NCI-H1105 treated with DMSO at 0.1 percent for 48 hours (cell line): ENCODE data around the gene PCMTD2.

Experiments
- DNase-seq: peaks from one replicate; lab custom pipeline; 2025; lab: John Stamatoyannopoulos, UW

The PCMTD2 gene

DNA sequence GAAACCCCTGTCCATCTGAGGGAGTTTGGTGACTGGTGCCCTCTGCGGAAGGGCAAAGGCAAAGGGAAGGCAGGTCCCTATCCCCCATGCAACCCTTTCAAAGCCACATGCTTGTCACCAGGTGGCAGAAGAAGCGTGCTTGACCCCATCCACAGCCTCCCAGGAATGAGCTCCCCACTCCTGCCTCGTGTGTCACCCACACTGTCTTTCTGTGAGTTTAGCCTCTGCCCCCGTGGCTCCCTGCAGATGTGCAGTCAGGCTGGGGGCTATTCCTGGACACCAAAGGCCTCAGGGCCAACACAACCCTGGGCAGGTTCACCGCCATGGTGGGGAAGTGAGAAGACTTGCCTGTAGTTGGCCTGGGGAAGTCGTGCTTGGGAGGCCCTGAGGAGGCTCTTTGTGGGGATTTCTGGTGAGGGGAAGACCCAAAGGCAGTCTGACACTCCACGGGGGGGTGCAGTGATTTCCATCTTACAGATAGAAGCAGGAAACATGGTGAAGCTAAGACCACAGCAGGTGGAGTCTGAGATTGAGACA lies 16.6 kb upstream of the PCMTD2 start:
- DNase-seq, result no peak

- DNase-seq, result no peak
These were observed 15.9 kb upstream of the PCMTD2 start for GRCh38 chr20:64239449-64240242.

- DNase-seq, result no peak
These were observed 15.1 kb upstream of the PCMTD2 start for GRCh38 chr20:64240243-64241015.

- DNase-seq, result no peak
These were observed 14.5 kb upstream of the PCMTD2 start for GRCh38 chr20:64241061-64241460.

GRCh38 chr20:64242003-64242796 lies 13.3 kb upstream of the PCMTD2 start:
- no peak for DNase-seq

DNA sequence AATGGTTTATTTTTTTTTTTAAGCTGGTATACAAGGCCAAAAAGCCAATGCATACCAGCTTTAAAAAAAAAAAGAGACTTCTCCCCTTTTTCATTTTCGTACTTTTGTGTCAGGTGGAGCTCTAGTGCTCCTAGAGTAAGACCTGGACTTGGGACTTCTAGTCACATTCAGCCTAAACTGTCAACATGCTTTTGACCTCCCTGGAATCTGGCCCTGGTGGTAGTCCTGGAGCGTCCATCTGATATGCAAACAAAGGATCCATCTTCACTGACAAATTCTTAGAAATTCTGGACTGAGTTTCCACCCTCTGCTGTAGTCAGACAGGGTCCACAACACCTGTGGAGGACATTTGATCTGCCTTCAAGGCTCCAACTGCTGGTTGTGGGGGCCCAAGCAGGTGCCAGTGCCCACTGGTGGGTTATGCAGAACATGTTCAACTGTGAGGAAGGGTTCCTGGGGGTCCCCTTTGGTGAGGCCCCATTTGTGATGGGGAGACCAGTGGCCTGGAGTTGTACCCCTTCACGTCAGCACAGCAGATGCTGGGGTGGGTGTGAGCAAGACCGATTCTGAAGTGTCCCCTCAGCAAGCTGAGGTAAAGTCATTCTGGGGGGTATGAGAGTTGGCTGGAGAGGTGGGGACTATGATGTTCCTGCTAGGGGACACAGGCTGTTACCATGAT lies 12.6 kb upstream of the PCMTD2 start:
- no peak for DNase-seq

GRCh38 chr20:64244281-64244805 lies 11.2 kb upstream of the PCMTD2 start:
- DNase-seq, result no peak

GRCh38 chr20:64244870-64245603 lies 10.5 kb upstream of the PCMTD2 start:
- DNase-seq, result no peak

DNA sequence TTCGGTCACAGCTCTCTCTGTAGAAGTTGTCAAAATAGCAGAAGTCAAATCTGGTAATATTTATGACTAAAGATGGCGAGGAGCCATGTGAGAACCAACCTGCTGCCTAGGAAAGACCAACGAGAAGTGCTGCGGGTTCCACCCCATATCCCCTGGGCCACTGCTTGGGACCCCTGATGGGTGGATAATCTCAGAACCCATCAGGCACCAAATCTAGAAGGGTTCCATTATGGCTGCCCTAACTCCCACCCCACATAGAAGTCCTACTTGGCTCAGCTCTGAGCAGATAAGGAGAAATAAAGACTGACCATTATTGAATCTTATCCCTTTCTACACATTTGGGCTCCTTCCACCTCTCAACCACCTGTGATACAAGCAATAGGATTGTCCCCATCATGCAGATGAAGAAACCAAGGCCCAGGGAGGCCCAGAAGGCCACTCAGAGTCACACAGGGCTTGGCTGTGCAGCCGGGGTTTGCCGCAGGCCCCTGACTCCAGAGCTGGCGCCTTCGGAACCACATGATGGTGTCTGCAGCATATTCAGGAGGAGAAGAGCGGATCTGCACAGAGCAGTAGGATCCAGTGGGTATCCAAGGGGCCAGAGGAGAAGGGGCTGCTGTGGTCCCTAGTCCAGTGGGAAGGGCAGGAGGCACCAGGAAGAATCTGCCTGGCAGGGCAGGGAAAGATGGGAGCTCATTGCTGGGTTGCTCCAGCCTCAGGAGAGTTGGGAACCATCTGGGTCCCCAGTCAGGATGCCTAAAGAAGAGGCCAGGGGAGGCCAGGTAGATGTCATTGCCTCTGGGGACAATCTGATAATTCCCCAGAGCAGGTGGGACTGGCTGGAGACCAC lies 9.6 kb upstream of the PCMTD2 start:
- DNase-seq, result no peak

GRCh38 chr20:64246616-64247306 lies 8.8 kb upstream of the PCMTD2 start:
- DNase-seq, result no peak

GRCh38 chr20:64247307-64247618 lies 8.3 kb upstream of the PCMTD2 start:
- DNase-seq, result no peak

DNA sequence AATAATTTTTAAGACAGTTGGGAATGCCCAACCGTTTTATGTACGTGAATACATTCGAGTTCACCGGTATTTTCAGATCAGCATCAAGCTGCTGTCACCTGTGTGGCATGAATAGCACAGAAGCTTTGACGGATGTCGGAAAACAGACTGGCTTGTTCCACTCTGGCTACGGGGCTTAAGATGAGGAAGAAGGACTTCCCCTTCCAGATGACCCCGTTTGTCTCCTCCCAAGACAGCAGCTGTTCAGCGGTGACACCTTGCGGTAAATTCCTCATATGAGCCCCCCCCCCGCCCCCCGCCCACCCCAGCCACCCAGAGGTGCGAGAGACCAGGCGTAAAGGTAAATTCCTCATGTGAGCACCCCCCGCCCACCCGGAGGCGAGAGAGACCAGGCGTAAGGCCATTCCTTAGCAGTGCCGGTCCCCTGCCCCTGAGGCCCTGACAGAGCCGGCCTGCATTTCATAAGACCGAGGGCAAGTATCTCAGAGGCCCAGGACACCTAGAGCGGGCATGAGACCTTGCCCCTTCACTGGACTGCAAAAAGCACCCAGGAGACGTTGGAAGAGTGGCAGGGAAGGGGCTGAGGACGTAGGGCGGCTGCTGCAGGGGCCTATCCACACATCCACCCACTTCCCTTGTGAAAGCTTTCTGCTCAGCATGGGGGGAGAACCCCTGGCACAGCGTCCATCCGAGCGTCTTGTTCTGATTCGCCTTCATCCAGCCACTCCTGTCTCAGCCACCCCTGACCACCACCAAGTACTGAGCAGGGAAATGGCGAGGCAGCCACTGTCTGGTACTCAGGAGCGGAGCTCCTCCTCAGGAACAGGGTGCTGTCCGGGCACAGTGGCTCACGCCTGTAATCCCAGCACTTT lies 7.3 kb upstream of the PCMTD2 start:
- no peak for DNase-seq

DNA sequence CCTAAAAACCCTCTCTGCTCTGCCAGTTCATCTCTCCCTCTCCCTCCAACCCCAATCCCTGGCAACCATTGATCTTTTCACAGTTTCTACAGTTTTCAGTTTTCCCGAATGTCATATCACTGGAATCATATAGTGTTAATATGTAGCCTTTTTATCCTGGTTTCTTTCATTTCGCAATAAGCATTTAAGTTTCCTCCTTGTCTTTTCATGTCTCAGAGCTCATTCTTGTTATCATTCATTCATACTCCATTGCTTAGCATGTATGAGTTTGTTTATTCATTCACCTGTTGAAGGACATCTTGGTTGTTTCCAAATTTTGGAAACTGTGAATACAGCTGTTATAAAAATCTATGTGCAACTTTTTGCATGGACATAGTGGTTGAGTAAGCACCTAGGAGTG lies 5.5 kb upstream of the PCMTD2 start:
- no peak for DNase-seq

GRCh38 chr20:64253000-64253383 lies 2.6 kb upstream of the PCMTD2 start:
- DNase-seq, result no peak

DNA sequence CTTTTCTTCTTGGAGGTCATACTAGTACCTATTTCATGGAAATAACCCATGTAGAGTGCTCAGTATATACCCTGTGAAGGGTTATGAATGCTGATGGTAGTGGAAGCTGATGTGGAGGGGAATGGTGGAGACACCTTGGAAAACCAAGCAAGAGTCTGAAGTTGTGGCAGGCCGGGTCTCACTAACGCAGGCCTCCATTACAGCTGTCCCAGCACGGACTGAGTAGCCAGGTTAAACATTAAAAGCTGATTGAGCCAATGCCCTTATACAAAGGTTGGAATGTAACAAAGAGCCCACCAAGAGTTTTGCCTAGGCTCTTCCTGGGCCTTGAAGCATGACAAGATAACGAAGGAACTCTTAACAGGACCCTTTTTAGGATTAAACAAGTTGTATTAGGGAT lies 2.1 kb upstream of the PCMTD2 start:
- DNase-seq, result no peak

- no peak for DNase-seq
These were observed 1.4 kb upstream of the PCMTD2 start for GRCh38 chr20:64254156-64254555.

- DNase-seq, result no peak
These were observed 782 bp upstream of the PCMTD2 start for GRCh38 chr20:64254571-64255360.
